ENCODE data around the gene MBNL3.
"Not testable (repeated sequence)": the region's sequence is repeated elsewhere in the genome, so short reads cannot be mapped to it uniquely, and the experiment has no call there.

The MBNL3 gene

DNA sequence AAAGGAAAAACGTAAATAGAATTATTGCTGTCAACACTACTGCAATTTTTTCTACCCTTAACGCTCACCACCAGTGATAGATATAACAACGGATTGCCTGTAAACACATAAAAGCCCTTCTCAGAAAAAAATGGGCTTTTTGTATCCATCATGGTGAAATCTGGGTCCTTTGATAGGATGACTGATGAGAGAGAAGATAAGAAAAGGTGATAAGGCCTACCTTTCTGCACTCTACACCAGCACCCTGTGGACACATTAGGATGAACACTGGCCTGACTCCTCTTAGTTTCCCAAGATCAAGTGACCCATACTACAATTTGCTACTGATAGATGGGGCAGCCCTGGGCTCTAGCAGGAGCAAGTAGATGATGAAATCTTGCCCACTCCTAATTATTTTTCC lies 157.3 kb downstream of the MBNL3 start:
- Histone ChIP-seq H3K9me3 (ENCODE audit: control insufficient read depth in 2 of 2, low read length in 2 of 2) (no peaks in the 10 kb centered on the region), H3K4me1 (ENCODE audit: control insufficient read depth, insufficient read depth, low read length) (no peaks in the 10 kb centered on the region), H3K27ac (ENCODE audit: low read length) (no peak overlapping the region), H3K9ac (ENCODE audit: low read length in 2 of 2) (no peak overlapping the region), H3K36me3 (ENCODE audit: control insufficient read depth in 2 of 2, insufficient read depth in 2 of 2, low read length in 2 of 2) (no peaks in the 10 kb centered on the region), H3K4me3 (ENCODE audit: low read length in 2 of 2) (no peak overlapping the region), H3K27me3 (ENCODE audit: control insufficient read depth in 1 of 2, insufficient read depth in 2 of 2, low read length in 2 of 2) (peaks cover 0 to 5% of the 10 kb centered on the region in 2 donors)

DNA sequence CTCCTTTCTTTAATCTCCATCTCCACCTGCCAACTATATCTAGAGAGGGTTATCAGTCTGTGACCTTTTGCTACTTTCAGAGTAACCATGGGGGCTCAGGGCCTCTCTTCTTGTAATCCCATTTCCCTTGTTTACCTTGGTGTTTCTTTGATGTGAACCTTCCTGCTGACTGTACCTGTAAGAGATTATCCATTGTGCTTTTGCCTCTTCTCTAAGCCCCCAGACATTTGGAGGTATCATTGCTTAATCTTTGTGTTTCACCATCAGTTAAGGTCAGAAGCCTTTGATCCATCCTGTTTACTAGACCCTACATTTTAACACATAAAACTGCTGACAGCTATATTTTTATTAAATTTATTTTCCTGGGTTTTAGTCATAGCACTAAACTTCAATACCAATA lies 157.8 kb downstream of the MBNL3 start:
- H3K4me3 ChIP-seq (ENCODE audit: low read length in 2 of 2), result no peak overlapping the region
- H3K9me3 ChIP-seq (ENCODE audit: control insufficient read depth in 2 of 2, low read length in 2 of 2), result no peaks in the 10 kb centered on the region
- no peak overlapping the region for H3K27ac ChIP-seq (ENCODE audit: low read length)
- H3K4me1 ChIP-seq (ENCODE audit: control insufficient read depth, insufficient read depth, low read length), result no peaks in the 10 kb centered on the region
- H3K27me3 ChIP-seq (ENCODE audit: control insufficient read depth in 1 of 2, insufficient read depth in 2 of 2, low read length in 2 of 2), result peaks cover 0 to 5% of the 10 kb centered on the region in 2 donors
- H3K9ac ChIP-seq (ENCODE audit: low read length in 2 of 2), result no peak overlapping the region
- no peaks in the 10 kb centered on the region for H3K36me3 ChIP-seq (ENCODE audit: control insufficient read depth in 2 of 2, insufficient read depth in 2 of 2, low read length in 2 of 2)

DNA sequence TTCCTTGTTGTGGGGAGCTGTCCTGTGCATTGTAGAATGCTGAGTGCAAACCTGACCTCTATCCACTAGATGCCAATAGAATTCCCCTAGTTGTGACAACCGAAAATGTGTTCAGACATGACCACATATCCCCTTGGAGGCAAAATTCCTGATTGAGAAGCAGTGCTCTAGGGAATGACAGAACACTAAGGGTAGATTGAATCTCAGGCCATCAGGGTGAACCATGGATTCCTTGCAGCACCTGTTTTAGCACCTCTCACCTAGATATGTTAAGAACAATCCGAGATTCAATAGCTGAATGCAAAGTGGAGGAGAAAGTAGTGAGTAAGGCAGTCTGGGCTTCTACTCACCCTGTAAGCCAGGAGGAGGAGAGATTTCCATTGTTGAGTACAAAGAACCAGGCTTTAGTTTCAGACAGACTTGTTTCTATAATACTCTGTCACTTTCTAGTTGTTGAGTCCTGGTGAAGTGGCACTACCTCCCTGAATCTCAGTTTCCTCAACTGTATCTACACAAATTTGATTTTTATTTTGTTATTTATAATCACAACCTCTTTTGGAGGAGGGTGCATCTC lies 158.6 kb downstream of the MBNL3 start:
- Histone ChIP-seq H3K4me1 (ENCODE audit: control insufficient read depth, insufficient read depth, low read length) (no peaks in the 10 kb centered on the region), H3K27me3 (ENCODE audit: control insufficient read depth in 1 of 2, insufficient read depth in 2 of 2, low read length in 2 of 2) (peaks cover 0 to 5% of the 10 kb centered on the region in 2 donors), H3K9me3 (ENCODE audit: control insufficient read depth in 2 of 2, low read length in 2 of 2) (no peaks in the 10 kb centered on the region), H3K27ac (ENCODE audit: low read length) (no peak overlapping the region), H3K9ac (ENCODE audit: low read length in 2 of 2) (no peak overlapping the region), H3K4me3 (ENCODE audit: low read length in 2 of 2) (no peak overlapping the region), H3K36me3 (ENCODE audit: control insufficient read depth in 2 of 2, insufficient read depth in 2 of 2, low read length in 2 of 2) (no peaks in the 10 kb centered on the region)

DNA sequence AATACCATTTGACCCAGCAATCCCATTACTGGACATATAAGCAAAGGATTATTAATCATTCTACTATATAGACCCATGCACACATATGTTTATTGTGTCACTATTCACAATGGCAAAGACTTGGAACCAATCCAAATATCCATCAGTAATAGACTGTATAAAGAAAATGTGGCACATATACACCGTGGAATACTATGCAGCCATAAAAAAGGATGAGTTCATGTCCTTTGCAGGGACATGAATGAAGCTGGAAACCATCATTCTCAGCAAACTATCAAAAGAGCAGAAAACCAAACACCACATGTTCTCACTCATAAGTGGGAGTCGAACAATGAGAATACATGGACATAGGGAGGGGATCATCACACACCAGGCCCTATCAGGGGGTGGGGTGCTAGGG lies 161.9 kb downstream of the MBNL3 start:
- not testable (repeated sequence) for H3K36me3 ChIP-seq (ENCODE audit: control insufficient read depth in 2 of 2, insufficient read depth in 2 of 2, low read length in 2 of 2); H3K4me1 ChIP-seq (ENCODE audit: control insufficient read depth, insufficient read depth, low read length); H3K4me3 ChIP-seq (ENCODE audit: low read length in 2 of 2); H3K9me3 ChIP-seq (ENCODE audit: control insufficient read depth in 2 of 2, low read length in 2 of 2); H3K27me3 ChIP-seq (ENCODE audit: control insufficient read depth in 1 of 2, insufficient read depth in 2 of 2, low read length in 2 of 2); H3K27ac ChIP-seq (ENCODE audit: low read length); H3K9ac ChIP-seq (ENCODE audit: low read length in 2 of 2)
